Measurements from ENCODE around the gene SLC39A1.
A peak's percentile ranks its signal among the peaks of the same experiment; 100 is the strongest.

SLC39A1 gene

DNA sequence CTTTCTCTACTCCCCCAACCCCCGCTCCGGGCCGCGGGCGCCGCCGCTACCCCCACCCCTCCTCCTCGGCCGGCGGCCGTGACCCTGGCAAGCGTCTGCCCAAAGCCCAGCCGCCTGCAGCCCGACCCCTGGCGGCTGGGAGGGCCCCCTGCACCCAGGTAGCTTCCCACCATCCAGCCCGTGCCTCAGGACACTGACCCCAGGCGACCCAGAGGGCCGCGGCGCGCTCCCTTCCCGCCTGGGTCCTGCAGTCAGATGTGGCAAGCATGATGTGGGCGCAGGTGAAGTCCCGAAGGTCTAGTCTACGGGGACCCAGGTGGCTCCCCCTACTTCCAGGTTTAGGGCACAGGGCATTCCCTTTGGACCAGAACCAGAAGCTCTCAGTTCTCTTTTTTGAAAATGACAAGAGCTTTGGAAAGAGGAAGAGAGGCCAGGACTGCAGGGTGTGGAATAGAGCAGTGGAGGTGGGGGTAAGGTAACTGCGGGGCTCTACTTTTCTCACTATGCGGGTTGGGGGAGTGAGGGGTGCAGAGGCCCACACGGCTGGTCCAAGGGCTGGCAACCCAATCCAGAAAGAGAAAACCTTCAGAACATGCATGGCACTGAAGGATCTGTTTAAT, 16.6 kb downstream of the SLC39A1 start, which contains the start of gene DENND4B:
Gene DENND4B, minus strand, starts transcription at position 97 of the 620 bp plus-strand sequence. CDS start 2,344 bp downstream, outside the sequence.
- Histone ChIP-seq H3K36me3 (ENCODE audit: insufficient read depth, low read length) (peaks cover 8% of the 10 kb centered on the region; the same call in 1 of the 2 replicates), H3K9me3 (ENCODE audit: low read depth, low read length) (no peaks in the 10 kb centered on the region), H3K9ac (ENCODE audit: insufficient read length) (peak within 1 kb of the TSS; percentile 84), H3K4me3 (peak within 1 kb of the TSS; percentile 92), H3K27ac (peak within 1 kb of the TSS; percentile 50; the same call in 1 of the 2 replicates)
- no peak for TF ChIP-seq FOXP2 (optimal IDR thresholded peaks at IDR 0.05; ENCODE audit: control extremely low read depth, extremely low read length, insufficient read depth)
- TF ChIP-seq POLR2AphosphoS5 (IDR thresholded peaks at IDR 0.05; ENCODE audit: borderline replicate concordance, low read depth, low read length), result peak; percentile 8; the same call in 1 of the 2 replicates
- DNase-seq (ENCODE audit: low read depth, low spot score), result no peak

GRCh38 chr1:153945795-153946621, 17.3 kb downstream of the SLC39A1 start:
- peak overlapping the region; percentile 84 for H3K9ac ChIP-seq (ENCODE audit: insufficient read length)
- H3K4me3 ChIP-seq, result peak overlapping the region; percentile 92
- no peaks in the 10 kb centered on the region for H3K9me3 ChIP-seq (ENCODE audit: low read depth, low read length)
- peaks cover 4% of the 10 kb centered on the region; the same call in 1 of the 2 replicates for H3K36me3 ChIP-seq (ENCODE audit: insufficient read depth, low read length)
- no peak for TF ChIP-seq FOXP2 (optimal IDR thresholded peaks at IDR 0.05; ENCODE audit: control extremely low read depth, extremely low read length, insufficient read depth)
- TF ChIP-seq POLR2AphosphoS5 (IDR thresholded peaks at IDR 0.05; ENCODE audit: borderline replicate concordance, low read depth, low read length), result no peak
- H3K27ac ChIP-seq, result peak overlapping the region; percentile 50; the same call in 1 of the 2 replicates
- no peak for DNase-seq (ENCODE audit: low read depth, low spot score)

- DNase-seq (ENCODE audit: low read depth, low spot score), result no peak
- Histone ChIP-seq H3K36me3 (ENCODE audit: insufficient read depth, low read length) (peaks cover 4% of the 10 kb centered on the region; the same call in 1 of the 2 replicates), H3K9ac (ENCODE audit: insufficient read length) (peak overlapping the region; percentile 84), H3K9me3 (ENCODE audit: low read depth, low read length) (no peaks in the 10 kb centered on the region), H3K27ac (peak overlapping the region; percentile 63), H3K4me3 (peak overlapping the region; percentile 92)
- TF ChIP-seq EZH2 (IDR thresholded peaks at IDR 0.05) (no peak), FOXP2 (optimal IDR thresholded peaks at IDR 0.05; ENCODE audit: control extremely low read depth, extremely low read length, insufficient read depth) (no peak), POLR2AphosphoS5 (IDR thresholded peaks at IDR 0.05; ENCODE audit: borderline replicate concordance, low read depth, low read length) (no peak; the same call in 1 of the 2 replicates)
Measured at GRCh38 chr1:153945131-153945794, 18.1 kb downstream of the SLC39A1 start.

- peak overlapping the region; percentile 63 for H3K27ac ChIP-seq
- DNase-seq (ENCODE audit: low read depth, low spot score), result no peak
- H3K9ac ChIP-seq (ENCODE audit: insufficient read length), result no peak overlapping the region
- peak overlapping the region; percentile 92 for H3K4me3 ChIP-seq
- TF ChIP-seq FOXP2 (optimal IDR thresholded peaks at IDR 0.05; ENCODE audit: control extremely low read depth, extremely low read length, insufficient read depth) (no peak), POLR2AphosphoS5 (IDR thresholded peaks at IDR 0.05; ENCODE audit: borderline replicate concordance, low read depth, low read length) (no peak), EZH2 (IDR thresholded peaks at IDR 0.05) (no peak)
- no peaks in the 10 kb centered on the region; the same call in 1 of the 2 replicates for H3K36me3 ChIP-seq (ENCODE audit: insufficient read depth, low read length)
- H3K9me3 ChIP-seq (ENCODE audit: low read depth, low read length), result no peaks in the 10 kb centered on the region
Measured at GRCh38 chr1:153944827-153945117, 18.6 kb downstream of the SLC39A1 start.

DNA sequence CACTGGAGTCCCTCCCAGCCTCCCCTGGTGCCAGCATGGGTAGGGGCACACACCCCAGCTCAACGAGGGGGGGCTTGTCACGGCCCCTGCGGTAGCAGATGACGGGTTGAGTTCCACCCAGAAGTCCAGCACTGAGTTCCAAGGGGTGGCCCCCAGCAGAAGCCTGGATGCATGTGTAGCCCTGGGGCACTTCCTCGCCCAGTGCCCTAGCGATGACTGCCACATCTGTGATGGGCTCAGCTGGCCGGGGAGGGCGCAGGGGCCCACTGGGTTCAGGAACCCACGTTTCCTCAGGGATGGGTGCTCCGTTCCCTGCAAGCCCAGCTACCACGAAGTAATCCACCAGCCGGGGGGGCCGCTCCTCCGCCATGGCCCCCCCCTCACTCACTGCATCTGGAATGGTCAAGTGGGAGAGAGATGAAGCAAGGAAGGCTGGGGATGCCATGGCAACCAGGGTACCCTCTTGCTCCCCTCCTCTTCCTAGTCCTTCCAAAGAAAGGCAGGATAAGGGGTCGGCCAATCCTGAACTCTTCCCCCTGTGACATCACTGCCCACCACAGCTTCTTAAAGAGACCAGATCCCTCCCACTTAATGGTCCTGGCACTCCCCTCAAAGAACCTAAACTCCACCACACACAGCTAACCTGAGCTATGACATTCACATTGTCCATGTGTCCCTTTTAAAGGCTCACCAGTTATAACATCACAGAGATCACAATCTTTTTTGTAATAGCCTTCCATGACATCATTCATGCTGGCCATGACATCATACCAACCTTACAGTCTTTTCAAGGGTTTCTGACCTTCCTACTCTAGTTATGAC, 19.1 kb downstream of the SLC39A1 start:
- TF ChIP-seq POLR2AphosphoS5 (IDR thresholded peaks at IDR 0.05; ENCODE audit: borderline replicate concordance, low read depth, low read length) (no peak), EZH2 (IDR thresholded peaks at IDR 0.05) (no peak), FOXP2 (optimal IDR thresholded peaks at IDR 0.05; ENCODE audit: control extremely low read depth, extremely low read length, insufficient read depth) (no peak)
- no peak for DNase-seq (ENCODE audit: low read depth, low spot score)
- Histone ChIP-seq H3K9me3 (ENCODE audit: low read depth, low read length) (no peaks in the 10 kb centered on the region), H3K9ac (ENCODE audit: insufficient read length) (no peak overlapping the region), H3K4me3 (peak overlapping the region; percentile 92; the same call in 1 of the 2 replicates), H3K36me3 (ENCODE audit: insufficient read depth, low read length) (no peaks in the 10 kb centered on the region), H3K27ac (peak overlapping the region; percentile 63)

DNA sequence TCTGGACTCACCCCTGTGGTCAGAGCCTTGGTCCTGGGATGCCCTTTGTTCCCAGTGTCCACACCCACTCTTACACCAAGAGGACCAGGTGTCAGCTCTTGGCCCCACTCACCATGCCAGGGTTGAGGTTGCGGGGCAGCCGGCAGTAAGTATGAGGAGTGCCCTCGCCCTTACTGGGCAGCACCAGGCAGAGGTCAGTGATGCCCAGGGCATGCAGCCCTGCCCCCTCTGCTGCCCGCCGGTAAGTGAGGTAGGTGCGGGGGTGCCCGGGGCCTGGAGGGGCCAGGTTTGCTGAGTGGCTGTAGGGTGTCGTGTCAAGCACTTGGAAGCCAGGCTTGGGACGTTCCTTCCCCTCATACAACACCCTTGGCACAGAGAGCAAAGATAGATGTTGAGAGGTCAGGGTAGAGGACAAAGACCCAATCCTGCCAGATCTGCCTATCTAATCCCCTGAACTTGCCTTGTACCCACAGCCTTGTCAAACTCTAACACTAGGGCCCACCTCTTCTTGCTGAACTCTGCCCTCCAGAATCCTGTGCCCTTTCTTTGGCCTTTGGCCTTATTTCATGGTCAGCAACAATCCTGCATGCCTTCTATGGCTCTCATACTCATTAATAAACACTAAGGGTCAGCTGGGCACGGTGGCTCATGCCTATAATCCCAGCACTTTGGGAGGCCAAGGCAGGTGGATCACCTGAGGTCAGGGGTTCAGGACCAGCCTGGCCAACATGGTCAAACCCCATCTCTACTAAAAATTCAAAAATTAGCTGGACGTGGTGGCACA, 20.4 kb downstream of the SLC39A1 start:
- H3K9ac ChIP-seq (ENCODE audit: insufficient read length), result no peak overlapping the region
- no peaks in the 10 kb centered on the region for H3K9me3 ChIP-seq (ENCODE audit: low read depth, low read length)
- TF ChIP-seq POLR2AphosphoS5 (IDR thresholded peaks at IDR 0.05; ENCODE audit: borderline replicate concordance, low read depth, low read length) (no peak), EZH2 (IDR thresholded peaks at IDR 0.05) (no peak), FOXP2 (optimal IDR thresholded peaks at IDR 0.05; ENCODE audit: control extremely low read depth, extremely low read length, insufficient read depth) (no peak)
- no peak for DNase-seq (ENCODE audit: low read depth, low spot score)
- no peak overlapping the region for H3K27ac ChIP-seq
- no peak overlapping the region for H3K4me3 ChIP-seq
- no peaks in the 10 kb centered on the region; the same call in 1 of the 2 replicates for H3K36me3 ChIP-seq (ENCODE audit: insufficient read depth, low read length)

Measured in SK-N-MC (cell line).